Vagina (tissue), 2 donors: ENCODE data around the gene IL3RA. TPM values are rescaled to one million over a fixed set of nuclear protein-coding genes. Genes with fewer than 3 reads are reported as not detected.
"Not testable (repeated sequence)": the region's sequence is repeated elsewhere in the genome, so short reads cannot be mapped to it uniquely, and the experiment has no call there.

Source experiments
- DNase-seq, 2 donors: peaks; one replicate each; pipeline ENCODE4 v3.0.0-alpha.2; 2017; ENCODE audit errors: extremely low spot score in 2 of 2
- H3K27ac ChIP-seq: fragments of 200-600 bp; sonication (generic); one replicate; pipeline ENCODE4 v1.5.1; 2019
- H3K27me3 ChIP-seq: fragments of 200-600 bp; sonication (generic); one replicate; pipeline ENCODE4 v1.5.1; 2019
- H3K36me3 ChIP-seq, 2 donors: fragments of 200-600 bp; sonication (generic); one replicate each; pipeline ENCODE4 v1.5.1; 2017 to 2019
- H3K4me1 ChIP-seq: fragments of 200-600 bp; sonication (generic); one replicate; pipeline ENCODE4 v1.5.1; 2019
- H3K4me3 ChIP-seq, 2 donors: fragments of 200-600 bp; sonication (generic); 1 replicate in 1 of 2; 2 replicates in 1 of 2; pipeline ENCODE4 v1.5.1; 2016 to 2019
- H3K9me3 ChIP-seq: fragments of 200-600 bp; sonication (generic); one replicate; pipeline ENCODE4 v1.5.1; 2019
- CTCF ChIP-seq, 3 experiments: fragments of 450-650 bp in 2 of 3; fragments of 200-600 bp in 1 of 3; sonication (generic) in 1 of 3; IDR thresholded peaks; one replicate each; pipeline ENCODE4 v1.5.1; 2017 to 2019; ENCODE audit warnings: antibody characterized with exemption in 3 of 3, mild to moderate bottlenecking in 2 of 3, moderate library complexity in 2 of 3
- POLR2A ChIP-seq, 2 donors: fragments of 450-650 bp; IDR thresholded peaks; one replicate each; pipeline ENCODE4 v1.6.1; 2017; ENCODE audit warnings: antibody characterized with exemption in 2 of 2, mild to moderate bottlenecking in 2 of 2, moderate library complexity in 2 of 2
- POLR2AphosphoS5 ChIP-seq, 2 donors: sonication (generic); formaldehyde crosslinking; IDR thresholded peaks; one replicate each; pipeline ENCODE4 v1.9.0; 2017; ENCODE audit warnings: antibody characterized with exemption in 2 of 2, mild to moderate bottlenecking in 2 of 2, low read depth in 1 of 2; ENCODE audit not compliant: insufficient read depth in 1 of 2
- intact Hi-C: fragments of 100-400 bp; cut with DNase I; formaldehyde crosslinking; loops from one replicate; pipeline ENCODE4 v1.15.1; 2023
- total RNA-seq: library from RNA; depleted of rRNA; stranded (reverse); fragments of >200 nt; gene quantifications from one replicate; pipeline ENCODE4 v1.2.3, GENCODE V29; 2016

IL3RA gene
- total RNA-seq, 1 donor from 2014 or later = 7.9 TPM

DNA sequence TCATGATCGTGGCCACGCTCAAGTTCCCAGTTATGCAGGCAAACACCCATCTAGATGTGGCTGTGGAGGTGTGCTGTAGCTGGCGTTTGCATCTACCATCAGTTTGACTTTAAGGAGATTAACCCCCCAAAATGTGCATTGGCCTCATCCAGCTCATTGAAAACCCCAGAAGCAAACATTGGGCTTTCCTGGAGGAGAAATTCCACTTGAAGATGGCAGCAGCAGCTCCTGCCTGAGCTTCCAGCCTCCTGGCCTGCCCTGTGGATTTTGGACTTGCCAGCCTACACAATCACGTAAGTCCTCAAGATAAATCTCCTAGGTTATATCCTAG is 85.5 kb downstream of the IL3RA start:
- intact Hi-C loops = loop anchor here (10.0 kb wide), 1 partner anchor 1087 kb away; no protein-coding TSS in a partner anchor
- DNase-seq = no peak

DNA sequence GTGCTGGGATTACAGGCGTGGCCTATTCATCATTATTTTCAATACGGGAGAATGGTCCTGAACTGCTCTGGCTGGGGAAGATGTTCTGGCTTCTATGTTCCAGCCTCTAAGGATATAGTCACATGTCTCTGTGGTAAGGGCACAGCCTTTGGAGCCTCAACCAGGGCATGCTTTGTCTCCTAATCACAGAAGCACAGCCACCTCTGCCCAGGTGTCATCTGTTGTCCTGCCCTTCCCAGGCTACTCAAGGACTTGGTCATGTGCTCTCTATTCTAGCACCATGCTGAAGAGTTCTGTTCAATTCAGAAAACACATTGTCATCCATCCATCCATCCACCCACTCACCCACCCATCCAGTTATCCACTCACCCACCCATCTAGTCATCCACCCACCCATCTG is 86.6 kb downstream of the IL3RA start:
- DNase-seq = no peak
- no peak for TF ChIP-seq POLR2AphosphoS5 (IDR thresholded peaks at IDR 0.05; ENCODE audit: insufficient read depth in 1 of 2, low read depth in 1 of 2)
- Histone ChIP-seq H3K27ac (no peak overlapping the region), H3K4me1 (no peaks in the 10 kb centered on the region), H3K9me3 (no peaks in the 10 kb centered on the region), H3K36me3 (peaks cover 2 to 64% of the 10 kb centered on the region in 2 donors), H3K4me3 (no peak overlapping the region), H3K27me3 (no peaks in the 10 kb centered on the region)
- intact Hi-C loops = loop anchor here (10.0 kb wide), 1 partner anchor 1088 kb away; no protein-coding TSS in a partner anchor

More for the DNA sequence above, 85.5 kb downstream of the IL3RA start:
- no peak for TF ChIP-seq CTCF (IDR thresholded peaks at IDR 0.05)
- no peak for TF ChIP-seq POLR2AphosphoS5 (IDR thresholded peaks at IDR 0.05; ENCODE audit: insufficient read depth in 1 of 2, low read depth in 1 of 2)
- TF ChIP-seq POLR2A (IDR thresholded peaks at IDR 0.05) = no peak
- no peak overlapping the region for H3K27ac ChIP-seq
- H3K4me3 ChIP-seq = no peak overlapping the region
- no peaks in the 10 kb centered on the region for H3K27me3 ChIP-seq
- H3K9me3 ChIP-seq = no peaks in the 10 kb centered on the region
- no peaks in the 10 kb centered on the region for H3K4me1 ChIP-seq
- peaks cover 2 to 63% of the 10 kb centered on the region in 2 donors for H3K36me3 ChIP-seq

- TF ChIP-seq POLR2A (IDR thresholded peaks at IDR 0.05) (no peak), POLR2AphosphoS5 (IDR thresholded peaks at IDR 0.05; ENCODE audit: insufficient read depth in 1 of 2, low read depth in 1 of 2) (no peak), CTCF (IDR thresholded peaks at IDR 0.05) (no peak)
- no peak for DNase-seq
- Histone ChIP-seq H3K27ac (no peak overlapping the region), H3K27me3 (no peaks in the 10 kb centered on the region), H3K4me3 (no peak overlapping the region), H3K9me3 (no peaks in the 10 kb centered on the region), H3K36me3 (peaks cover 2 to 53% of the 10 kb centered on the region in 2 donors), H3K4me1 (no peaks in the 10 kb centered on the region)
- intact Hi-C loops = loop anchor here (10.0 kb wide), 1 partner anchor 1089 kb away; no protein-coding TSS in a partner anchor
Measured at GRCh38 chrX:1424147-1424851, 87.7 kb downstream of the IL3RA start.

GRCh38 chrX:1425381-1425780 is 88.8 kb downstream of the IL3RA start:
- TF ChIP-seq CTCF (IDR thresholded peaks at IDR 0.05) (no peak), POLR2A (IDR thresholded peaks at IDR 0.05) (no peak), POLR2AphosphoS5 (IDR thresholded peaks at IDR 0.05; ENCODE audit: insufficient read depth in 1 of 2, low read depth in 1 of 2) (no peak)
- Histone ChIP-seq H3K27me3 (no peaks in the 10 kb centered on the region), H3K9me3 (no peaks in the 10 kb centered on the region), H3K4me1 (no peaks in the 10 kb centered on the region), H3K27ac (no peak overlapping the region), H3K4me3 (no peak overlapping the region), H3K36me3 (peaks cover 2 to 53% of the 10 kb centered on the region in 2 donors)
- intact Hi-C loops = loop anchor here (10.0 kb wide), 1 partner anchor 1091 kb away; no protein-coding TSS in a partner anchor
- no peak for DNase-seq

- H3K27ac ChIP-seq, DNase-seq, H3K27me3 ChIP-seq, H3K4me1 ChIP-seq, H3K9me3 ChIP-seq, H3K4me3 ChIP-seq: not testable (repeated sequence)
- intact Hi-C loops = loop anchor here (10.0 kb wide), 1 partner anchor 1092 kb away; no protein-coding TSS in a partner anchor
- H3K36me3 ChIP-seq = peaks cover 2 to 52% of the 10 kb centered on the region in 2 donors
Measured at GRCh38 chrX:1426321-1426720, 89.7 kb downstream of the IL3RA start.

DNA sequence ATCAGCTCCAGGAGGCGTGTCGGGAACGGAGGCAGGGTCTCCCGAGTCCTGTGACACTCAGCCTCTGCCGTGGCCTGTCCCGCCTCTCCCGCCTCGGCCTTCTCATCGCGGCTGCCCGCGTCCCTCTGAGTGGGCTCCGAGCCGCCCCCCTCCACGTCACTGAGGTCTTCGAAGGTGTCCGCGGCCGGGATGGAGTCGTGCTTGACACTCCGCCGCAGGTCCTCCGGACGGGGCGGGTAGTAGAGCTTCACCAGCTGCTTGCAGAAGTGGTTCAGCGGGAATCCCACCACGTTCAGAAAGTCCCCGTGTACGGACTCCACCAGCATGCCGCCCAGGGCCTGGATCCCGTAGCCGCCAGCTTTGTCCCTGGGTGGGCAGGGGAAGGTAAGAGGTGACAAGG is 91.2 kb downstream of the IL3RA start:
- Histone ChIP-seq H3K4me1 (no peaks in the 10 kb centered on the region), H3K27me3 (no peaks in the 10 kb centered on the region), H3K27ac (no peak overlapping the region), H3K36me3 (peaks cover 0 to 38% of the 10 kb centered on the region in 2 donors), H3K4me3 (no peak overlapping the region), H3K9me3 (no peaks in the 10 kb centered on the region)
- TF ChIP-seq POLR2A (IDR thresholded peaks at IDR 0.05) (no peak), CTCF (IDR thresholded peaks at IDR 0.05) (no peak), POLR2AphosphoS5 (IDR thresholded peaks at IDR 0.05; ENCODE audit: insufficient read depth in 1 of 2, low read depth in 1 of 2) (no peak)
- no peak for DNase-seq
- intact Hi-C loops = loop anchor here (10.0 kb wide), 1 partner anchor 1093 kb away; no protein-coding TSS in a partner anchor
